ENCODE measurements around the gene TRIM28.

Gene TRIM28

GRCh38 chr19:58581227-58582141 is 37.6 kb downstream of the TRIM28 start:
- DNase-seq: no peak

GRCh38 chr19:58582985-58583384 is 39.1 kb downstream of the TRIM28 start:
- DNase-seq: no peak

- no peak for DNase-seq
Measured at GRCh38 chr19:58584498-58585441, 40.9 kb downstream of the TRIM28 start.

- no peak for DNase-seq
Measured at GRCh38 chr19:58585442-58586132, 41.7 kb downstream of the TRIM28 start.

GRCh38 chr19:58586133-58586765 is 42.4 kb downstream of the TRIM28 start:
- no peak for DNase-seq
